Gastrocnemius medialis (tissue), 4 donors: ENCODE measurements around the gene MAP3K6. TPM values are rescaled to one million over a fixed set of nuclear protein-coding genes. Genes with fewer than 3 reads are reported as not detected.

ENCODE experiments used
- ATAC-seq, 2 donors: fragments of 150-250 bp; one replicate each; pipeline ENCODE4 v1.9.1; 2016
- DNase-seq, 2 donors: peaks; one replicate each; pipeline ENCODE4 v3.0.0-alpha.2; 2019
- H3K27ac ChIP-seq, 4 donors: fragments of 200-600 bp; sonication (generic); 1 replicate in 1 of 4; 2 replicates in 3 of 4; pipeline ENCODE4 v1.5.1; 2016 to 2018; ENCODE audit warnings: mild to moderate bottlenecking in 2 of 4, moderate library complexity in 1 of 4
- H3K27me3 ChIP-seq, 3 donors: fragments of 200-600 bp; sonication (generic) in 2 of 3; 1 replicate in 1 of 3; 2 replicates in 2 of 3; pipeline versions ENCODE4 v1.5.1 to v1.6.0; 2016 to 2019; ENCODE audit warnings: mild to moderate bottlenecking in 1 of 3, moderate library complexity in 1 of 3
- H3K36me3 ChIP-seq, 2 donors: fragments of 200-600 bp; sonication (generic) in 1 of 2; one replicate each; pipeline ENCODE4 v1.5.1; 2017 to 2018
- H3K4me1 ChIP-seq, 2 donors: fragments of 200-600 bp; sonication (generic) in 1 of 2; one replicate each; pipeline ENCODE4 v1.5.1; 2016 to 2017; ENCODE audit warnings: mild to moderate bottlenecking in 2 of 2
- H3K4me3 ChIP-seq, 4 donors: fragments of 200-600 bp; sonication (generic) in 3 of 4; 1 replicate in 1 of 4; 2 replicates in 3 of 4; pipeline ENCODE4 v1.5.1; 2016 to 2019; ENCODE audit warnings: mild to moderate bottlenecking in 2 of 4
- H3K9me3 ChIP-seq, 3 donors: fragments of 200-600 bp; sonication (generic) in 2 of 3; 1 replicate in 1 of 3; 2 replicates in 2 of 3; pipeline ENCODE4 v1.5.1; 2016 to 2019
- CTCF ChIP-seq, 5 experiments: fragments of 450-650 bp in 3 of 5; fragments of 200-600 bp in 2 of 5; sonication (generic) in 2 of 5; IDR thresholded peaks in 4 of 5; conservative IDR thresholded peaks in 1 of 5; 1 replicate in 4 of 5; 2 replicates in 1 of 5; pipeline ENCODE4 v1.5.1; 2016 to 2019; ENCODE audit warnings: antibody characterized with exemption in 5 of 5, mild to moderate bottlenecking in 3 of 5, moderate library complexity in 3 of 5
- POLR2A ChIP-seq, 2 donors: fragments of 450-650 bp; IDR thresholded peaks; one replicate each; pipeline ENCODE4 v1.6.1; 2017; ENCODE audit warnings: antibody characterized with exemption in 2 of 2, mild to moderate bottlenecking in 2 of 2, moderate library complexity in 2 of 2
- in situ Hi-C, 4 donors: fragments of 200-750 bp; cut with MboI; loops; one replicate each; pipeline versions ENCODE4 v1.15.0 to v1.8.0; 2017; ENCODE audit warnings: low sequenced_read_pairs in 4 of 4
- intact Hi-C: fragments of 100-400 bp; cut with DNase I; formaldehyde crosslinking; loops from one replicate; pipeline ENCODE4 v1.15.1; 2023; ENCODE audit warnings: low total_unique reads
- total RNA-seq, 4 donors: library from RNA; depleted of rRNA; stranded (reverse); fragments of >200 nt; gene quantifications; one replicate each; pipeline versions ENCODE4 v1.1.0 to v1.2.3, GENCODE V29; 2016

The MAP3K6 gene
- total RNA-seq, 4 donors from 2014 or later, result 16.5 to 29.1 (median 18.4) TPM

GRCh38 chr1:27399251-27400025, 32.7 kb upstream of the MAP3K6 start:
- intact Hi-C loops, result loop anchor here (5.0 to 10.0 kb wide), 2 partner anchors 93 to 125 kb away; partner anchors contain the start of gene WASF2
- no peaks in the 10 kb centered on the region for H3K27me3 ChIP-seq
- H3K4me1 ChIP-seq, result peaks cover 30 to 36% of the 10 kb centered on the region in 2 donors
- TF ChIP-seq CTCF (IDR thresholded peaks at IDR 0.05 in 4 of 5, conservative IDR thresholded peaks at IDR 0.05 in 1 of 5), result no peak
- TF ChIP-seq POLR2A (IDR thresholded peaks at IDR 0.05), result no peak
- no peaks in the 10 kb centered on the region for H3K36me3 ChIP-seq
- ATAC-seq, result no peak
- no peak overlapping the region for H3K27ac ChIP-seq
- H3K4me3 ChIP-seq, result no peak overlapping the region
- H3K9me3 ChIP-seq, result no peaks in the 10 kb centered on the region
- in situ Hi-C loops, result loop anchor here (5.0 to 25.0 kb wide), 5 partner anchors 85 to 265 kb away; partner anchors contain the start of gene AHDC1 (in 3 of the 4)
- no peak for DNase-seq

GRCh38 chr1:27398405-27399149, 31.8 kb upstream of the MAP3K6 start:
- TF ChIP-seq POLR2A (IDR thresholded peaks at IDR 0.05) (no peak), CTCF (IDR thresholded peaks at IDR 0.05 in 4 of 5, conservative IDR thresholded peaks at IDR 0.05 in 1 of 5) (no peak)
- peaks cover 22 to 28% of the 10 kb centered on the region in 2 donors for H3K4me1 ChIP-seq
- no peaks in the 10 kb centered on the region for H3K9me3 ChIP-seq
- ATAC-seq (no peak), DNase-seq (no peak)
- H3K36me3 ChIP-seq, result no peaks in the 10 kb centered on the region
- no peak overlapping the region for H3K4me3 ChIP-seq
- intact Hi-C loops (no loop called here), in situ Hi-C loops (loop anchor here (5.0 to 10.0 kb wide), 4 partner anchors 84 to 266 kb away; partner anchors contain the start of gene AHDC1 (in 2 of the 4))
- H3K27ac ChIP-seq, result no peak overlapping the region
- H3K27me3 ChIP-seq, result no peaks in the 10 kb centered on the region

DNA sequence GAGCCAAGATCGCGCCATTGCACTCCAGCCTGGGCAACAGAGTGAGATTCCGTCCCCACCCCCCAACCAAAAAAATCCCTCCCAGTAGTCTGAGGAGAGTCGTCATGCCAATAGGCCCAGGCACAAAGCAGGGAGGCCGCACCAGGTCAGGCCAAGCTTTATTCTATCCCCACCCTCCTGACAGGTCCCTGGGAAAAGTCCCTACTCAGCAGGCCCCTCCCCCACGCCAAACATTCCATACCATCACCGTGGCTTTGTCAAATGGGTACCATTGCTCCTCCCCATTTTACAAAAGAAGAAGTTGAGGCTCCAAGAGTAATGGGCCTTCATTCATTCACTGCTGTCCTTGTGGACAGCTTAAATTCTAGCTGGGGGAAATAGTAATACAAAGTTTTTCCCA, 31.0 kb upstream of the MAP3K6 start:
- TF ChIP-seq CTCF (IDR thresholded peaks at IDR 0.05 in 4 of 5, conservative IDR thresholded peaks at IDR 0.05 in 1 of 5), result no peak
- no peak for TF ChIP-seq POLR2A (IDR thresholded peaks at IDR 0.05)
- Histone ChIP-seq H3K27ac (no peak overlapping the region), H3K4me3 (no peak overlapping the region), H3K36me3 (no peaks in the 10 kb centered on the region), H3K27me3 (no peaks in the 10 kb centered on the region), H3K4me1 (peaks cover 14 to 20% of the 10 kb centered on the region in 2 donors), H3K9me3 (no peaks in the 10 kb centered on the region)
- no peak for ATAC-seq
- no peak for DNase-seq
- intact Hi-C loops, result no loop called here
- in situ Hi-C loops, result loop anchor here (5.0 to 10.0 kb wide), 4 partner anchors 83 to 267 kb away; partner anchors contain the start of gene AHDC1 (in 2 of the 4)

DNA sequence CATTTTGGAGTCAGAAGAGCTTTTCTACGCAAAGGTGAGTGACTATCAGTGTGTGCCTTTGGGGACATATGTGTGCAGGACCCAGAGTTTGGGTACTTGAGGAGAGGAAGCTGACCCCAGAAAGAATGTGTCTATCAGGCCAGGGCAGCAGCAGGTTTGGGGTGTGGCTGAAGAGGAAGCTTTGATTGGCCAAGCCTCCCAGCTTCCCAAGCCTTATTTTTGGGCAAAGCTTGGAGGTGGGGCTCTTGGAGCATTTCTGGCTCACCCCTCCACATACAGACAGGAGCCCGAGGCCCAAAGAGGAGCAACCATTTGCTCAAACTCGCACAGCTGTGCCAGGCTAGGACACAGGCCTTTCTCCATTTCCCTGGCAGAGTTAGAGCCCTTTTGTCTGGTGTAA, 30.3 kb upstream of the MAP3K6 start:
- H3K36me3 ChIP-seq, result no peaks in the 10 kb centered on the region
- no peaks in the 10 kb centered on the region for H3K27me3 ChIP-seq
- no peaks in the 10 kb centered on the region for H3K9me3 ChIP-seq
- in situ Hi-C loops, result loop anchor here (5.0 to 10.0 kb wide), 4 partner anchors 82 to 268 kb away; partner anchors contain the start of gene AHDC1 (in 2 of the 4)
- peaks cover 12 to 14% of the 10 kb centered on the region in 2 donors for H3K4me1 ChIP-seq
- no peak for TF ChIP-seq CTCF (IDR thresholded peaks at IDR 0.05 in 4 of 5, conservative IDR thresholded peaks at IDR 0.05 in 1 of 5)
- no peak for TF ChIP-seq POLR2A (IDR thresholded peaks at IDR 0.05)
- H3K4me3 ChIP-seq, result no peak overlapping the region
- ATAC-seq (no peak), DNase-seq (no peak)
- peak overlapping the region in 3 of 4 donors; percentile 12 to 42 (median 26) for H3K27ac ChIP-seq
- intact Hi-C loops, result no loop called here
